ENCODE measurements around the gene LUZP2. TPM values are rescaled to one million over a fixed set of nuclear protein-coding genes. Genes with fewer than 3 reads are reported as not detected.

Gene LUZP2
- total and polyA plus RNA-seq, 5 donors, result 0.02 TPM; not detected in 4

DNA sequence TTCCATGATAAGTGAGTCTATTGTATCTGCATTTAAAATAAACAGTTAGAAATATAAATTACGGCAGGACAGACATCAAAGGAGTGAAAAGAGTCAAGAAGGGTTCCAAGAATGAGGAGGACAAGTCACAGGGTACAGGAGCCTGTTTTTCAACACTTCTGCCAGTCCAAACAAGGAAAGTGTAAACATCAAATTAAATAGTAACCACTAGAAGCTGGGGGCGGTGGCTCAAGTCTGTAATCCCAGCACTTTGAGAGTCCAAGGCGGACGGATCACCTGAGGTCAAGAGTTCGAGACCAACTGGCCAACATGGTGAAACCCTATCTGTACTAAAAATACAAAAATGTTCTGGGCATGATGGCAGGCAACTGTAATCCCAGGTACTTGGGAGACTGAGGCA lies 219.6 kb downstream of the LUZP2 start:
- ATAC-seq (no peak), DNase-seq (no peak)
- H3K9me3 ChIP-seq (ENCODE audit: control insufficient read depth, low read length), result no peaks in the 10 kb centered on the region
- intact Hi-C loops (cut with DNase I), result no loop called here
- H3K4me1 ChIP-seq (ENCODE audit: control insufficient read depth, insufficient read depth, low read length), result no peaks in the 10 kb centered on the region
- no peak overlapping the region for H3K4me3 ChIP-seq (ENCODE audit: low read length)
- no peaks in the 10 kb centered on the region for H3K27me3 ChIP-seq (ENCODE audit: control insufficient read depth, insufficient read depth)
- no peak overlapping the region for H3K27ac ChIP-seq (ENCODE audit: low read length)
- 84% methylated on average over 5 of the region's 5 CpGs for WGBS

DNA sequence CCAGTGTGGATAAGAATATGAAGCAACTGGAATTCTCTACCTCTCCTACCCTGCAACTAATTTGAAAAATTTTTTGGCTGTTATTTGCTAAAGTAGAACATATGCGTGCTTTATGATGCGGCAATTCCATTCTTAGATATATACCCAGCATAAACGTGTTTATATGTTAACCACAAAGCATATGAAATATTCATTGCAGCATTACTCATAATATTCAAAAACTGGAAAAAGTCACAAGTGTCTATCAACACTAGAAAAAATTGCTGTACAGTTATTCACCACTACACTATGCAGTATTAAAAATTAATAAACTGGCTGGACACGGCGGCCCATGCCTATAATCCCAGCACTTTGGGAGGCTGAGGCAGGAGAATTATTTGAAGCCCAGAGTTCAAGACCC lies 226.4 kb downstream of the LUZP2 start:
- 93% methylated on average over 5 of the region's 5 CpGs for WGBS
- intact Hi-C loops (cut with DNase I), result no loop called here
- Histone ChIP-seq H3K9me3 (ENCODE audit: control insufficient read depth, low read length) (no peaks in the 10 kb centered on the region), H3K4me1 (ENCODE audit: control insufficient read depth, insufficient read depth, low read length) (no peaks in the 10 kb centered on the region), H3K27me3 (ENCODE audit: control insufficient read depth, insufficient read depth) (no peaks in the 10 kb centered on the region), H3K4me3 (ENCODE audit: low read length) (no peak overlapping the region), H3K27ac (ENCODE audit: low read length) (no peak overlapping the region)
- no peak for DNase-seq
- no peak for ATAC-seq

DNA sequence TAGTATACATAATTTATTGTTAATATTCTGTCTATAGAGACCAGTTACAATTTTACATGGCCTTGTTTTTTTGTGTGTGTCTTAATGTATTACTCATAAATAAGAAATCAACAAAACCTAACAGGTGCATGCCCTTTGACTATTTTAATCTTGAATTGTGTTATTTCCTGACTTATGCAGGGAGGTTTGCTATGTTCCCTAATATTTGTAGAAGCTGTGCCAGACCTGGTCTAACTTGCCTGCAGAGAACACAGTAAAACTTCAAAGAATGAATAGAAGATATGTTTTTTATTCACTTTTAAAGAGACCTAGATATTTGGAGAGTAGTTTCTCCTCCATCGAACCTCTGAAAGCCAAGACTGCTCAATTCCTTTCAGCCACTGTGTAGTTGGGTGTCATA lies 234.7 kb downstream of the LUZP2 start:
- intact Hi-C loops (cut with DNase I), result no loop called here
- DNase-seq, result no peak
- Histone ChIP-seq H3K4me3 (ENCODE audit: low read length) (no peak overlapping the region), H3K27me3 (ENCODE audit: control insufficient read depth, insufficient read depth) (no peaks in the 10 kb centered on the region), H3K9me3 (ENCODE audit: control insufficient read depth, low read length) (no peaks in the 10 kb centered on the region), H3K27ac (ENCODE audit: low read length) (no peak overlapping the region), H3K4me1 (ENCODE audit: control insufficient read depth, insufficient read depth, low read length) (no peaks in the 10 kb centered on the region)
- 84% methylated on average over 1 of the region's 1 CpG for WGBS
- no peak for ATAC-seq

DNA sequence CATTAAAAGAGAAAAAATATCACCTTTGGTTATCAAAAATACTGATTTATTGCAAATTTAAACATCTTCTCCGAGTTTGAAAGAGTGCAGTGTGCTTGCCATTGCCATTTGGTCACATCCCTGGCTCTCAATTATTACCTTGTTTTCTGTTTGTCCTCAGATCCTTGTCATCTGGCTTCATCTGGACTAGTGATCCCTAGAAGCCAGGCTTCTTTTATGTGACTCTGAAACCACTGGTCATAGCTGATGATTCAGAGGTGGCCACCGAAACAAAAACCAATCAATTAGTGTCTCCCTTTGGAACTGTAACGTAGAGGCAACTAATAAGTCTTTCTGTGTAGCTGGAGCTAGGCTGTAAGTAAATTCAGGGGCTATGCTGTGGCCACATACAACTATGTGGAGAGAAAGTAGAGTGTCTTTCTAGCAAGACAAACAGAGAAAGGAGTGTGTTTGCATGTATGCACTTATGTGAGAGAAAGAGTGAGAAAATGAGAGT lies 237.9 kb downstream of the LUZP2 start:
- H3K4me3 ChIP-seq (ENCODE audit: low read length), result no peak overlapping the region
- H3K9me3 ChIP-seq (ENCODE audit: control insufficient read depth, low read length), result no peaks in the 10 kb centered on the region
- DNase-seq (no peak), ATAC-seq (no peak)
- no peak overlapping the region for H3K27ac ChIP-seq (ENCODE audit: low read length)
- no peaks in the 10 kb centered on the region for H3K4me1 ChIP-seq (ENCODE audit: control insufficient read depth, insufficient read depth, low read length)
- no peaks in the 10 kb centered on the region for H3K27me3 ChIP-seq (ENCODE audit: control insufficient read depth, insufficient read depth)
- 50% methylated on average over 3 of the region's 3 CpGs for WGBS
- intact Hi-C loops (cut with DNase I), result no loop called here

DNA sequence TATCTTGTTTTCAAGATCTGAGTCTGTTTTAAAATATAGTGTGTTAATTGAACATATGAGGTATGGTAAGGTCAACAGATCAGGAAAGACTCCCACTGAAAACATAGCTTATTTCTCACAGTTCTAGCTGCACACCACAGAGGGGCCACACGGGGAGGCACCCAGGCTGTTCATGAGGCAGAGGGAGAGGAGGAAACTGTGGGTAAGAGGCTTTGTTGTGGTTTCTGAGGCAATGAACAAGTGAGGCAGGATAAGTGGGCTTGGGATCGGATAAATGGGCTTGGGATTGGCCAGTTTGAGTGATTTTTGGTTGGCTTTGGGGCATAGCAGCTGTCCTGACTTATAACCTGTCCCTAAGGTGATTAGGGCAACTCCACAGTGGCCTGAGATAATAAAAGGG lies 242.1 kb downstream of the LUZP2 start:
- Histone ChIP-seq H3K4me1 (ENCODE audit: control insufficient read depth, insufficient read depth, low read length) (no peaks in the 10 kb centered on the region), H3K27ac (ENCODE audit: low read length) (no peak overlapping the region), H3K9me3 (ENCODE audit: control insufficient read depth, low read length) (no peaks in the 10 kb centered on the region), H3K4me3 (ENCODE audit: low read length) (no peak overlapping the region), H3K27me3 (ENCODE audit: control insufficient read depth, insufficient read depth) (no peaks in the 10 kb centered on the region)
- intact Hi-C loops (cut with DNase I), result no loop called here
- WGBS, result 78% methylated on average over 2 of the region's 2 CpGs
- ATAC-seq (no peak), DNase-seq (no peak)

DNA sequence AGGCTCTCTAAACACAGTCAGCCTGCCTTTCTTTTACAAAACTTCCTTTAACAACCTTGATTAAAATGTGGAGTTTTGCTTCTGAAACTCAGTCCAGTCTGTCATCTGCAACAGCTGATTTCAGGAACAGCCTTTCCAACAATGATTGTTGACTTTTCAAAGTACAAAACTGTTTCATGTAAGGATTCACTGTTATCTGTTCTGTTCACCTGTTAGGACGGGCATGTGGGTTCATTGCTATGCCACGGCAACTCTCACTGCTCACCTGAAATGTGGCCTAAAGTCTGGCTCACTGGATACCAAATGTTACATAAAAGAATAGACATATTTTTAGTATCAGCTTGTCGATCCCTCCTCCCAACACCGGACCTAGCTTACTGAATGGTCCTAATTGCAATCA lies 242.8 kb downstream of the LUZP2 start:
- no peak for ATAC-seq
- H3K27me3 ChIP-seq (ENCODE audit: control insufficient read depth, insufficient read depth), result no peaks in the 10 kb centered on the region
- no peaks in the 10 kb centered on the region for H3K9me3 ChIP-seq (ENCODE audit: control insufficient read depth, low read length)
- H3K4me1 ChIP-seq (ENCODE audit: control insufficient read depth, insufficient read depth, low read length), result no peaks in the 10 kb centered on the region
- H3K27ac ChIP-seq (ENCODE audit: low read length), result no peak overlapping the region
- intact Hi-C loops (cut with DNase I), result no loop called here
- no peak for DNase-seq
- no peak overlapping the region for H3K4me3 ChIP-seq (ENCODE audit: low read length)
- 89% methylated on average over 4 of the region's 4 CpGs for WGBS

DNA sequence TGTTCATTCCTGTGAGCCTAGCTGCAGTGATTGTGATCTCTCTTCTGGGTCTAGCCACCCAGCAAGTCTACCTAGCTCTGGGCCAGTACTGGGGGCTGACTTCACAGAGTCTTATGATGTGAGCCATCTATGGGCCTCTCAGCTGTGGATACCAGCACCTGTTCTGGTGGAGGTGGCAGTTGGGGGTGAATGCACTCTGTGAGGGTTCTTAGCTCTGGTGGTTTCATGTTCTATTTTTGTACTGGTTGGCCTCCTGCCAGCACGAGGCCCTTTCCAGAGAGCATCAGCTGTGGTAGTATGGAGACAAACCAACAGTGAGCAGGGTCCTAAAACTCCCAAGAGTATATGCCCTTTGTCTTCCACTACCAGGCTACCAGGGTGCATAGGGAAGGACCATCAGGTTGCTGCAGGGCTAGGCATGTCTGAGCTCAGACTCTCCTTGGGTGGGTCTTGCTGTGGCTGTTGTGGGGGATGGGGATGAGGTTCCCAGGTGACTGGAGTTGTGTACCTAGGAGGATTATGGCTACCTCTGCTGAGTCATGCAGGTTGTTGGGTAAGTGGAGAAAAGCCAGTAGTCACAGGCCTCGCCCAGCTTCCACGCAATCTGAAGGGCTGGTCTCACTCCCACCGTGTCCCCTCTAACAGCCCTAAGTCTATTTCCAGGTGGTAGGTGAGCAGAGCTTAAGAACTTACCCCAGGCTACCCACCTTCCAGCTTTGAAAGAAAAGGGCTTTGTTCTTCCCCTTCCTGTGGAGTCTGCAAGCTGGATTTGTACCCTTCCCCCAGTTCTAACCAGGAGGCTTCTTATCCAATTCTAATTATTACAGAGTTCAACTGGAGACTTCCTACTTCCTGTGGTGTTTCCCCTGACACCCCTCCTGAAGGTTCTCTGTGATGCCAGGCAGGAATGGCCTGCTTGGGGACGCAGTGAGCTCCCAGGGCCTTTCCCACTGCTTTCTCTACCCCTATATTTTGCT lies 250.7 kb downstream of the LUZP2 start:
- H3K27ac ChIP-seq (ENCODE audit: low read length), result no peak overlapping the region
- no peaks in the 10 kb centered on the region for H3K4me1 ChIP-seq (ENCODE audit: control insufficient read depth, insufficient read depth, low read length)
- intact Hi-C loops (cut with DNase I), result no loop called here
- 79% methylated on average over 5 of the region's 5 CpGs for WGBS
- H3K9me3 ChIP-seq (ENCODE audit: control insufficient read depth, low read length), result no peaks in the 10 kb centered on the region
- DNase-seq, result peak in 1 of 3 donors; percentile 21
- no peaks in the 10 kb centered on the region for H3K27me3 ChIP-seq (ENCODE audit: control insufficient read depth, insufficient read depth)
- no peak overlapping the region for H3K4me3 ChIP-seq (ENCODE audit: low read length)
- ATAC-seq, result no peak

DNA sequence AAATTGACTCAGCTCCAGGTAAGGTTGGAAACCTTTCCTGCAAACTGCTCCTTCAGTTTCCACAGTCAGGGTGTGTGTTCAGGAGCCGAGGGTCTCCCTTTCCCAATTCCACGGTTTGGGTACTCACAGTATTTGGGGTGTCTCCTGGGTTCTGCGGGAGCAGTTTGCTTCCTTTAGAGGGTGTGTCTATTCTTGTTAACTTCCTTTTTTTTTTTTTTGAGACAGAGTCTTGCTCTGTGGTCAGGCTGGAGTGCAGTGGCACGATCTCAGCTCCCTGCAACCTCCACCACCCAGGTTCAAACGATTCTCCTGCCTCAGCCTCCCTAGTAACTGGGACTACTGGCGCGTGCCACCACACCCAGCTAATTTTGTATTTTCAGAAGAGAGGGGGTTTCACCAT lies 251.4 kb downstream of the LUZP2 start:
- intact Hi-C loops (cut with DNase I), result no loop called here
- WGBS, result 71% methylated on average over 7 of the region's 7 CpGs
- no peaks in the 10 kb centered on the region for H3K27me3 ChIP-seq (ENCODE audit: control insufficient read depth, insufficient read depth)
- H3K27ac ChIP-seq (ENCODE audit: low read length), result no peak overlapping the region
- peak in 1 of 3 donors; percentile 14 for DNase-seq
- no peak overlapping the region for H3K4me3 ChIP-seq (ENCODE audit: low read length)
- ATAC-seq, result no peak
- H3K4me1 ChIP-seq (ENCODE audit: control insufficient read depth, insufficient read depth, low read length), result no peaks in the 10 kb centered on the region
- no peaks in the 10 kb centered on the region for H3K9me3 ChIP-seq (ENCODE audit: control insufficient read depth, low read length)

DNA sequence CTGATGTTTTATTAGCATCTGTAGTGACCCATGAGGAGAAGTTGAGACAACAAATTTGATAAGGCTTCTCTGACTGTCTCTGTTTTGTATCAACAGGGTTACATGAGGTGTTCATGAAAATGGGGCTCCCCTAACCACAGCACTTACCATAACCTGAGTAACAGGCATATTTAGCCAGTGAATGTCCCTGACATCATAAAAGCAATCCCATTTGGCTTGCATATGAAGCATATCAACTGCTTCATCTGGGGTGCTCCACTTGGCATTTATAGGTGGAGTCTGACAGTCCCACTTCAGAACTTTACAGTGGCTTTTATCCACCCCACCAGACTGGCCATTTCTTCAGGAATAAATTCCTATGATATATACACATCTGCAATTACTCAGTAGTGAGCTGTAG lies 257.6 kb downstream of the LUZP2 start:
- ATAC-seq (no peak), DNase-seq (no peak)
- Histone ChIP-seq H3K4me1 (ENCODE audit: control insufficient read depth, insufficient read depth, low read length) (no peaks in the 10 kb centered on the region), H3K9me3 (ENCODE audit: control insufficient read depth, low read length) (no peaks in the 10 kb centered on the region), H3K27ac (ENCODE audit: low read length) (no peak overlapping the region), H3K27me3 (ENCODE audit: control insufficient read depth, insufficient read depth) (no peaks in the 10 kb centered on the region), H3K4me3 (ENCODE audit: low read length) (no peak overlapping the region)
- intact Hi-C loops (cut with DNase I), result no loop called here

DNA sequence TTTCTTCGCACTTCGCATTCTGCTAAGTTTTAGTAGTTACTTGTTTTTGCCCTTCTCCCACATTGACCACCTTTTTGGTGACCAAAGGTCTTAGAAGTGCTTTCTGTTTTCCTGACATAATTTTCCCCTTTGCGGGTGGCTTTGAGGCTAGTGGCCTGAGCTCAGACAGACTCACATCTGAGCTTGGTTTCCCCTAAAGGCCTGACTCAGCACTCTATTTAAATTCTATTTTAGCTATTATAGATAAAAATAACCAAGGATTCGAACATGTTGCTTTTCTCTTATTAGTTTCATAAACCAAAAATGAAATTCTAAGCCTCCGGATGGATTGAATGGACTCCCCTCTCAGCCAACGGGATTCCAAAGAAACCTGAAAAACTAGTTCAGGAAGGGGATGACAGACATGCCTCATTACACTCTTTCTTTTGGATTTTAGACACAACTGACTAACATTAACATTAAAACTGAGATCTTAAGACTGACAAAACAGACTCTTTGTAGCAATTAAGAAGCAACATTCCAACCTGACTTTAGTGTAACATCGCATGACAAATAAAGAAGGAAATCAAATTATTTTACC lies 258.5 kb downstream of the LUZP2 start:
- H3K4me3 ChIP-seq (ENCODE audit: low read length), result no peak overlapping the region

DNA sequence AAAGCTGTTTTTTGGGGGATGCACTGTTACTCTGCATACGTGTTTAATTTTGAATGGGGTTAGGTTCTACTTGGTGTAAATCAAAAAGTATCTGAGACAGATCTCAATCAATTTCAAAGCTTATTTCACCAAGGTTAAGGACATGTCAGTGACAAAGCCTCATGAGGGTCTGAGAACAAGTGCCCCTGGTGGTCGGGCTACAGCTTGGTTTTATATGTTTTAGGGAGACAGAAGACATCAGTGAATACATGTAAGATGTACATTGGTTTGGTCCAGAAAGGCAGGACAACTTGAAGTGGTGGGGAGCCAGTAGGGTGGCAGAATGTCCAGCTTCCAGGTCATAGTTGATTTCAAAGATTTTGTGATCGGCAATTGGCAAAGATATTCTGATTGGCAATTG lies 262.9 kb downstream of the LUZP2 start:
- no peaks in the 10 kb centered on the region for H3K27me3 ChIP-seq (ENCODE audit: control insufficient read depth, insufficient read depth)
- DNase-seq (no peak), ATAC-seq (no peak)
- WGBS, result 88% methylated on average over 3 of the region's 3 CpGs
- H3K4me3 ChIP-seq (ENCODE audit: low read length), result no peak overlapping the region
- H3K27ac ChIP-seq (ENCODE audit: low read length), result no peak overlapping the region
- H3K4me1 ChIP-seq (ENCODE audit: control insufficient read depth, insufficient read depth, low read length), result no peaks in the 10 kb centered on the region
- intact Hi-C loops (cut with DNase I), result no loop called here
- H3K9me3 ChIP-seq (ENCODE audit: control insufficient read depth, low read length), result no peaks in the 10 kb centered on the region

More for the DNA sequence above, 258.5 kb downstream of the LUZP2 start:
- intact Hi-C loops (cut with DNase I), result no loop called here
- 89% methylated on average over 7 of the region's 7 CpGs for WGBS
- Histone ChIP-seq H3K9me3 (ENCODE audit: control insufficient read depth, low read length) (no peaks in the 10 kb centered on the region), H3K4me1 (ENCODE audit: control insufficient read depth, insufficient read depth, low read length) (no peaks in the 10 kb centered on the region), H3K27ac (ENCODE audit: low read length) (no peak overlapping the region), H3K27me3 (ENCODE audit: control insufficient read depth, insufficient read depth) (no peaks in the 10 kb centered on the region)
- ATAC-seq, result no peak
- no peak for DNase-seq

Data from right cardiac atrium (tissue), 5 donors.